Bronchial epithelial cell (primary cell): ENCODE measurements around the gene CFDP1. TPM values are rescaled to one million over a fixed set of nuclear protein-coding genes. Genes with fewer than 3 reads are reported as not detected.

Experiments used
- DNase-seq: peaks from one replicate; pipeline ENCODE4 v3.0.0-alpha.2; 2010; ENCODE audit warnings: low read depth
- FAIRE-seq: peaks from 2 replicates; lab custom pipeline; 2011; peaks lifted over from hg19 to GRCh38; lab: Jason Lieb, UNC
- H3K27me3 ChIP-seq: 2 replicates; pipeline ENCODE4 v1.5.1; 2011; ENCODE audit warnings: low read length; ENCODE audit not compliant: control insufficient read depth, insufficient read depth
- H3K36me3 ChIP-seq: 2 replicates; pipeline ENCODE4 v1.5.1; 2011; ENCODE audit warnings: low read length; ENCODE audit not compliant: control insufficient read depth, insufficient read depth
- H3K4me3 ChIP-seq: 2 replicates; pipeline ENCODE4 v1.5.1; 2011; ENCODE audit warnings: mild to moderate bottlenecking, low read depth, low read length, control low read depth
- total RNA-seq: library from RNA; depleted of rRNA; stranded (reverse); fragments of >200 nt; gene quantifications from 2 replicates; pipeline ENCODE4 v1.2.1, GENCODE V29; 2014
- TF ChIP-seq, protein P1 (sequence below): IDR thresholded peaks from 2 replicates; pipeline ENCODE4 v1.5.1; 2011; ENCODE audit warnings: mild to moderate bottlenecking, moderate library complexity, low read length, control low read depth, inconsistent platforms; ENCODE audit not compliant: insufficient read depth, severe bottlenecking

The CFDP1 gene
- total RNA-seq, 1 donor from 2014 or later, result 46.6 TPM

DNA sequence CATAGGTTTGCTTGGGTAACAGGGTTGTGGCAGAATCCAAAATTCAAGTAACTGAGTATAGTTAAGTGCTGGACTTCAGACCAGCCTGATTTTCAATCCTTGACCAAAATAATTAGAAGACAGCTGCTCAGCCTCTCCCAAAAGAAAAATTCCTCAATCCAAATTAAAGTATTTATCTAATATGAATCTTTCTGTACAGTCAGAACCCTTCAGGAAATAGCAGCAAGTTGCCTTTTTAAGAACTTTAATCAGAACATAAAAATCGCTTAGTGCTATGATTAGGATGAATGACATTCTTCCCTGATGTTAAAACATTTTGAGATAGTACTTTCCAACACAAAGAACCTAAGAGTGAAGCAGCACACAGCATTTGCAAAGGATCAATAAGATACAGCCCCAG, 50.2 kb downstream of the CFDP1 start:
- TF ChIP-seq, protein P1, sequence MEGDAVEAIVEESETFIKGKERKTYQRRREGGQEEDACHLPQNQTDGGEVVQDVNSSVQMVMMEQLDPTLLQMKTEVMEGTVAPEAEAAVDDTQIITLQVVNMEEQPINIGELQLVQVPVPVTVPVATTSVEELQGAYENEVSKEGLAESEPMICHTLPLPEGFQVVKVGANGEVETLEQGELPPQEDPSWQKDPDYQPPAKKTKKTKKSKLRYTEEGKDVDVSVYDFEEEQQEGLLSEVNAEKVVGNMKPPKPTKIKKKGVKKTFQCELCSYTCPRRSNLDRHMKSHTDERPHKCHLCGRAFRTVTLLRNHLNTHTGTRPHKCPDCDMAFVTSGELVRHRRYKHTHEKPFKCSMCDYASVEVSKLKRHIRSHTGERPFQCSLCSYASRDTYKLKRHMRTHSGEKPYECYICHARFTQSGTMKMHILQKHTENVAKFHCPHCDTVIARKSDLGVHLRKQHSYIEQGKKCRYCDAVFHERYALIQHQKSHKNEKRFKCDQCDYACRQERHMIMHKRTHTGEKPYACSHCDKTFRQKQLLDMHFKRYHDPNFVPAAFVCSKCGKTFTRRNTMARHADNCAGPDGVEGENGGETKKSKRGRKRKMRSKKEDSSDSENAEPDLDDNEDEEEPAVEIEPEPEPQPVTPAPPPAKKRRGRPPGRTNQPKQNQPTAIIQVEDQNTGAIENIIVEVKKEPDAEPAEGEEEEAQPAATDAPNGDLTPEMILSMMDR, result no peak
- Histone ChIP-seq H3K4me3 (no peak overlapping the region), H3K36me3 (no peaks in the 10 kb centered on the region), H3K27me3 (no peaks in the 10 kb centered on the region)
- DNase-seq (no peak), FAIRE-seq (no peak)

DNA sequence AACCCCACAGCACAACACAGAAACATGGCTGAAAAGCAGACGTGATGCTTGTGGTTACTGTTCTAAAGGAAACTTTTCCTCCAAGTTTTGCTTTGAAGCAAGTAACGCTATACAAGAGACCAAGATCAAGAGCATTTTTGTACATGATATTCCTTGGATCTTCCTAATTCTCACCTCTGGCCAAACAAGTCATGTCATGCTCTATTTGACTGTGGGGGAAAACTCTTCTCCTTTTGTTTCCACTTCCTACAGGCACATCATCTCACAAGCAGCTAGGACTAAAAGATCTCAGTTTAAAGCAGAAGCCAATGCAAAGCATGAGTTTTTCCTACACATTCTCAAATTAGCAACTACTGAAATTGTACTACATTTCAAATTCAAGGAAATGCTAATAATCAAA, 50.7 kb downstream of the CFDP1 start:
- no peak overlapping the region for H3K4me3 ChIP-seq
- TF ChIP-seq, protein P1, result no peak
- FAIRE-seq (no peak), DNase-seq (peak; percentile 65)
- H3K27me3 ChIP-seq, result no peaks in the 10 kb centered on the region
- no peaks in the 10 kb centered on the region for H3K36me3 ChIP-seq

DNA sequence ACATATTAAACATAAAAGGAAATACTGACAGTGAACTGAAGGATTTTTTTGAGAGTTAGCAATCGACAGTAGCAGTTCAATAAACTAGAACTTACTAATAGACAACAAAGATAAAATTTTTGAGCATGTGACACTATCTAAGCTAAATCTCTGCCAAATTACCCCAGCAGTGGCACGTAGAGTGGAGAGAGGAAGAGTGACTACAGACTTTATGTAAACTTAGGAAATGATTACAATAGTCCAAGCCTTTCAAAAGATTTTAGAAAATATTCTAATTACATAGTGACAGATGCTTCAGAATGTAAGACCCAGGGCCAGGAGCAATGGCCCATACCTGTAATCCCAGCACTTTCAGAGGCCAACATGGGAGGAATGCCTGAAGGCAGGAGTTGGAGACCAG, 52.4 kb downstream of the CFDP1 start:
- H3K27me3 ChIP-seq, result no peaks in the 10 kb centered on the region
- peak; percentile 55 for DNase-seq
- H3K36me3 ChIP-seq, result no peaks in the 10 kb centered on the region
- no peak for FAIRE-seq
- TF ChIP-seq, protein P1, result no peak
- H3K4me3 ChIP-seq, result no peak overlapping the region

DNA sequence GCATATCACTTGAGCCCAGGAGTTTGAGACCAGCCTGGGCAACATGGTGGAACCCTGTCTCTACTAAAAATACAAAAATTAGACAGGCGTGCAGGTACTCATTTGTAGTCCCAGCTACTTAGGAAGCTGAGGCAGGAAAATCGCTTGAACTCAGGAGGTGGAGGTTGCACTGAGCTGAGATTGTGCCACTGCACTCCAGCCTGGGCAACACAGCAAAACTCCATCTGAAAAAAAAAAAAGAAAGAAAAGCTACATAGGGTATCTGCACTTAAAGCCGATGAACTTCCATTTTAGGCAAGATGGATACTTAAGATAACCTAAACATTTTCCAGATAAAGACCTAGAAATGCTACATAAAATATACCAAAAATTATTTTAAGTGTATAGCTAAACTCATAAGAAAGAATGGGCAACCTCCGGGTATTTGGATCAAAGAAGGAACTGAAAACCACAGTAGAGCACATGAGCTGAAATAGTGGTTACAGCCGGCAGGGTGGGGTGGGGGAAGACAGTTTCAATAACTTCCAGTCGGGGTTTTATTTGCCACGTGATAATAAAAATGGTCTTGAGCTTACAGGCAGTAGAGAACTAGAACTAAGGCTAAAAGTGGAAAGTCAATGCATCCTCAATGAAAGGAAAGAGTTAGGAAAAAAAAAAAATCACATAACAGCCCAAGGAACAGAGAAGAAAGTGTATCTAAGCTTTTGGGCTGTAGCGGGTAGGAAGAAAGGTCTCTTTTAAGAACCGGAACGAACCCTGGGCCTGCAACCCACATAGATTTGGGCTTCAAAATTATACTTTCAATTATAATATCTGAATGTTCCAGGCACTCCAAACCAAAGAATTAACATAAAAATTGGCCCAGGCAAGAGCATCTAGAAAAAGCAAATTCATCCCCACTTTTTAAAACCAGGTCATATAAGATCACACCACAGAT, 53.1 kb downstream of the CFDP1 start:
- no peak for FAIRE-seq
- no peak for DNase-seq
- TF ChIP-seq, protein P1, result no peak
- Histone ChIP-seq H3K36me3 (no peaks in the 10 kb centered on the region), H3K4me3 (no peak overlapping the region), H3K27me3 (no peaks in the 10 kb centered on the region)

DNA sequence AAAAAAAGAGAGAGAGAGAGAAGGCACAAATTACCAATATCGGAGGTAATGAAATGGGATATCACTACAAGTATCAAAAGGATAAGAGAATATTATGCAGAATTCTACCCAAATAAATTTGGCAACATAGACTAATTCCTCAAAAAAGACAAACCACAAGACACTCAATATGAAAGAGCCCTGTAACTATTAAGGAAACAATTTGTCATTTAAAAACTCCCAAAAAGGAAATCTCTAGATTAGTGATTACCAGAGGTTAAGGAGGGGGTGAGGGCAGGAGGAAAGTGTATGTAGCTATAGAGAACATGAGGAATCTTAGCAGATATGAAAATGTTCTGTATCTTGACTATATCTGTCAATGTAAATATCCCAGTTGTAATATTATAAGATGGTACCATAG, 54.0 kb downstream of the CFDP1 start:
- DNase-seq, result no peak
- FAIRE-seq, result no peak
- H3K36me3 ChIP-seq, result no peaks in the 10 kb centered on the region
- no peaks in the 10 kb centered on the region for H3K27me3 ChIP-seq
- TF ChIP-seq, protein P1, result no peak
- no peak overlapping the region for H3K4me3 ChIP-seq

DNA sequence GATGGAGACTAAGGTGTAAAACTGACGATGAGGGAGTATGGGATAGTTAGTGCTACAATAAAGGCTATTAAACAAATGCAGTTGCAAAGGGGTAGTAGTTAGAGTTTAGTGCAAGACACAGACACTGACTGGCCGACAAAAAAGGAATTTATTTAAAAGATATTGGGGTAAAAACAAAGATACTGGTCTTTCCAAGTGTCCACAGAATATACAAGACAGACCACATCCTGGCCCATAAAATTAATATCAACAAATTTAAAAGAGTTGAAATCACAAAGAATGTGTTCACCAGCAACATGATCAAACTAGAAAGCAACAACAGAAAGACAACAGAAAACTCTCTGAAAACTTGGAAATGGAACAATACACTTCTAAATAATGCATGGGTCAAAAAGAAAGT, 54.7 kb downstream of the CFDP1 start:
- H3K27me3 ChIP-seq, result no peaks in the 10 kb centered on the region

More for the DNA sequence above, 54.7 kb downstream of the CFDP1 start:
- Histone ChIP-seq H3K36me3 (no peaks in the 10 kb centered on the region), H3K4me3 (no peak overlapping the region)
- TF ChIP-seq, protein P1, result no peak
- no peak for DNase-seq
- FAIRE-seq, result no peak
